GM18909 (cell line): ENCODE measurements around the gene CHCHD6.

Experiments used
- ATAC-seq: cut with Tn5 transposase; IDR thresholded peaks from one replicate; pipeline ENCODE4 v1.9.1; 2021; ENCODE audit warnings: mild to moderate bottlenecking; ENCODE audit not compliant: unreplicated experiment, poor library complexity

Gene CHCHD6

DNA sequence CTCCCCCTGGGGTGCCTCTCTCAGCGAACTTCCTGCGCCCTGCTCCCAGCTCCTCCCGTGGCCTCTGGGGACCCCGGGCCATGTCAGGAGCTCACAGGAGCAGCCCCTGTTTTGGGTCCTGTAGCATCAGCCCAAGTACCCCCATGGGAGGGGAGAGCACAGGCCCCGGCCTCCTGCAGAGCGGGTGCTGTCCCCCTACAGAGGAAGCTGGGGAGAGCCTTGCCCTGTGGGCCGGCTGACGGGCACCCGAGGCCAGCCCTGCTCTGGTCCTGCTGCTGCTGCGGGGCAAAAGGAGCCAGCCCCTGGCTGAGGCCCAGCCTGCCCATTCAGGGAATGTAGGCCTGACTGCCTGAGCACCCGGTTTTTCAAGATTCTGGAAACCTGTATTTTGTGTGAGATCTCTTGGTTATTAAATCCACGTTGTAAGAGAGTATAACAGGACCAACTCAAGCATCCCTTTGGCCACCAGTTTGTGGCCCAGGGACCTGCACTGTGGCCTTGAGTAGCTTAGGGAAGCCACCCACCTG lies 291.3 kb downstream of the CHCHD6 start:
- no peak for ATAC-seq

DNA sequence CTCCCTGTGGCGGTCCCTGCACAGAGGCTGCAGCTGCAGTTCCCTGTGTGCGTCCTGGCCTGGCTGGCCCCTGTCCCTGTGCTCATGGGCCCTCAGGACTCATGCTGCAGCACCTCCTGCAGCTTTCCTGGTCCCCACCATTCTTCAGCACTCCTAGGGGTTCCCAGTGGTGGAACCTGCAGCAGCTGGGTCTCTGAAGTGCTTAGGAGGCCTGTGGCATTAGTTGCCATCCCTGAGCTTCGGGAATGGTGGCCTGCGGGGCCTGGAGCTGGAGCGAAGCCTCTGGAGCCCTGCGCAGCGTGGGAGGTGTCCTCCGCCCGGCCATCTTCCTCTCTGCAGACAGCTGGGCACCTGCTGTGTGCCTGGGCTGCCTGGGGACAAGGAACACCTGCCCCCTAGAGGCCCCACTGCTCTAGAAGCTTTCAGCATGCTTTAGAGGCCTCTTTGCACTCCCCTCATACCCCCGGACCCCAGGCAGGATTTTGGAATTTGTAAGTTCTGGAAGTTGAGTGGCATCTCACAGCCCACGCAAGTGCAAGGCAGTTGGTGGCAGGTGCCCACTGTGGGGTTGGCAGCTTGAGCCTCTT lies 292.0 kb downstream of the CHCHD6 start:
- no peak for ATAC-seq

DNA sequence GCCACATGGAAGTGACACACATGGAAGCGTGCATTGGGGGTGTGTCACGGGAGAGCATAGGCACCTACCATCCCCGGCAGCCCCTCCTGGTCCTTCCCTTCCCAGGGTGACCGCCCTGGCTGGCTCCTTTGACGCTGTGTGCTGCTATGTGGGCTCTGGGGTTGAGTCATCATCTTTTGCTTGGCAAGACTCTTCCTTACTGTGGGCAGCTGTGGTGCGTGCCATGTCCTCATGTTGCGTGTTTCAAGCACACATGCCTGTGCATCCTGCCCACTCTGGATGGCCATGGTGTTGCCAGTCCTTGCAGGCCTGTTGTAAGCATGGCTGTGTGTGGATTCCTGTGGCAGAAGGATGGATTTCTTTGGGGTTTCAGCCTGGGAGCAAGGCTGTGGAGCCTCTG lies 292.9 kb downstream of the CHCHD6 start:
- no peak for ATAC-seq

DNA sequence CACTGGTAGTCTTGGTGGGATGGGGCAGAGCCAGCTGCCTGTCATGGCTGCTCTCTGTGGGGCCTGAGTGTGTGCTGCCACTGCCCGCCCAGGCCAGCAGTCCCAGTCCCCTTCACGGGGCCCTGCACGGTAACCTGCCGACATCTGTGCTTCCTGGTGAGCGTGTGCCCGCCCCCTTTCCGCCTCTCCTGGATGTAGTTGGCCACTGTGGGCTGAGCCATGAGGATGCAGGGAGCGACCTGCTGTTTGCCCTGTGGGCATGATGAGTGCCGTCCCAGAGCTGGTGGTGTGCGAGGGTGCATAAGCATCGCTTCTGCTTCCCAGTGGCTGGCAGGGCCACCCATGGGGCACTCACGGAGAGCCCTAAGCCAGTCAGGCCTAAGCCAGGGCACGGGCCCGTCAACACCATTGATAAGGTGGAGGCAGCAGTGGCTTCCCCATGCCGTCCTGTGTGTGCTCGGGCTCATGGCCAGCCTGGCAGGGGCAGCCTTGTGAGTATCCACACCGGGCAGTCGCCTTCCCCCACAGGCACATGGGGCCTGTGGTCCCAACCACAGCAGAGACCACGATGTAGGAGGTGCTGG lies 293.5 kb downstream of the CHCHD6 start:
- ATAC-seq, result no peak

DNA sequence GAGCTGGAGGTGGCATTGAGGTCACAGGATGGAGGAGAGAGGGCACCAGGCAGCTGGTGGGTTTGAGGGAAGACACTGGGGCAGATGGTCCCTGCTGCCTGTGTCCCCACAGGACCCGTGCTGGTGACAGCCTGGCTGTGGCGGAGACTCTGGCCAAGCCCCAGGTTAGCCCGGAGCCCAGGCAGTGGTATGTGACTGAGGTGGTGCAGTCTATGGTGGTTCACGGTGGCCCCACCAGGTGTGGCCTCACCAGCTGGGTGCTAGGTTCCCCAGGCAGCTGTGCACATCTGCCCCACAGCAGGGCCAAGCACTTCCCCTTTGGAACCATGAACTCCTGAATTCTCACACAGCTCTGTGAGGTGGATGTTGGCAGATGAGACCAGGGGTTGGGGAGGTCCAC lies 294.3 kb downstream of the CHCHD6 start:
- ATAC-seq, result no peak

DNA sequence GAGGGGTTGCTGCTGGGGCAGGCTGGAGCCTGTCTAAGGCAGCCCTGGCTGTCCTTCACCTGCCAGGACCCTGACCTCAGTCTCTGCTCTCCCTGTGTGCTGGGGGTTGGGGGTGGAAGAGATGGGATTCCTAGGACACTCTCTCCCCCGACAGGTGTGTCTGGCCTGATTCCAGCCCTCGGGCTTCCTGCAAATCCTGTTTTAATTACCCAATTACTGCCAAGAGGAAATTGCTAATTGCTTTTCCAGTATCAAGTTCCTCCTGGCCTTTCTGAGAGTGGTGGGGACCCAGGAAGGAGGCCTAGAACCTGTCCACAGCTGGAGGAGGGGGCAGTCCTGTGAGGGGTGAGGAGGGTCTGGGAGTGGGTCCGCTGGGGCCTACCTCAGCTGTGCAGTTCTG lies 294.7 kb downstream of the CHCHD6 start:
- ATAC-seq, result no peak

DNA sequence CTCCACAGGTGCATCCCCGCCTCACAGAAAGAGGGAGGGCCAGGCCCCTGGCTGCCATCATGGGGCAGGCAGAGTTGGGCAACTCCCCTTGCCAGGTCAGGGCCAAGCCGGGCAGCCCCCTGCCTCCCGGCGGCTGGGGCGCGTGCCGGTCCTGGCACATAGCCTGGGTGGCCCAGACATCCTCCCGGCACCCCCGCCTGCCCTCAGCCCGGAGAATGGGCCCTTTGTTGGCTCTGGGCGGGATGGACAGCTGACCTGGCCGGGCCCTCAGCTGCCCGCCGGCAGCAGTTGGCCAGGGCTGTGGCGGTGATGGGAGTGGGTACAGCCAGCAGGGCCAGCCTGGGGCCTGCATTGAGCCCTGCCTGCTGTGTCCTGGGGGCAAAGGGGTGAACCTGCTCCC lies 295.3 kb downstream of the CHCHD6 start:
- no peak for ATAC-seq

DNA sequence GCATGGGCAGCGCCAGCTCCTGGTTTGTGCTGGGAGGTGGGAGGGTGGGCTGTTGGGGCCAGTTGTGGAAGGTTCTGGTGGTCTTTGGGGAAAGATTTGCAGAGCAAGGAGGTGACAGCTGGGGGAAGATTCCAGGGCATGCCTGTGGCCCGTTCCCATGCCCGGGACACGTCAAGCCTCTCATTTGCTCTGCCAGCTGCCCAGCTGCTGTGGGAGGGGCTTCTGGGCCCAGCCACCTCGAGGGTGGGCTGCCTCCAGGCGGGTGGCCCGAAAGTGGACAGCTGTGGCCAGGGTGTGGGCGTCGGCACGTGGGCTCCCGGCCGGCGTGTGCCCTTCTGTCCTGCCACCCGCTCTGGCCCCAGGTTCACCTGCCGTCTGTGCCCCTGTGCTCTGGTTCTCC lies 296.1 kb downstream of the CHCHD6 start:
- no peak for ATAC-seq

DNA sequence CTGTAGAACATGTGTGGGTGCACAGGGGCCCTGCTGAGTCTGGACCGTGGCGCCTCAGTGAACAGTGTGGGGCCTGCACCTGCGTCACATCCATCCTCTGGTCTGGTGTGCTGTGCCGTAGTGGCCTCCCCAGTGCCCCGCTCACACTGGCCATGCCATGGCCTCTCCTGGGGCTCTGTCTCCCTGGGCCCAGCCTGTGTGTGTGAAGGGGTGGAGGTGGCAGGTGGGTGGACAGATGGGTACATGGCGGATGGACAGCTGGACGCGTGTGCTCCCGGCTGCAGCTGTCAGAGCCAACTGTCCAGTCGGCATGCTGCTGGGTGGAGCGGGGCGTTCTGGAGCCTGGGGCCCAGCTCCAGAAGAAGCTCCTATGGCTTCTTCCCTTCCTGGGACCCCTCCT lies 296.7 kb downstream of the CHCHD6 start:
- ATAC-seq, result no peak

DNA sequence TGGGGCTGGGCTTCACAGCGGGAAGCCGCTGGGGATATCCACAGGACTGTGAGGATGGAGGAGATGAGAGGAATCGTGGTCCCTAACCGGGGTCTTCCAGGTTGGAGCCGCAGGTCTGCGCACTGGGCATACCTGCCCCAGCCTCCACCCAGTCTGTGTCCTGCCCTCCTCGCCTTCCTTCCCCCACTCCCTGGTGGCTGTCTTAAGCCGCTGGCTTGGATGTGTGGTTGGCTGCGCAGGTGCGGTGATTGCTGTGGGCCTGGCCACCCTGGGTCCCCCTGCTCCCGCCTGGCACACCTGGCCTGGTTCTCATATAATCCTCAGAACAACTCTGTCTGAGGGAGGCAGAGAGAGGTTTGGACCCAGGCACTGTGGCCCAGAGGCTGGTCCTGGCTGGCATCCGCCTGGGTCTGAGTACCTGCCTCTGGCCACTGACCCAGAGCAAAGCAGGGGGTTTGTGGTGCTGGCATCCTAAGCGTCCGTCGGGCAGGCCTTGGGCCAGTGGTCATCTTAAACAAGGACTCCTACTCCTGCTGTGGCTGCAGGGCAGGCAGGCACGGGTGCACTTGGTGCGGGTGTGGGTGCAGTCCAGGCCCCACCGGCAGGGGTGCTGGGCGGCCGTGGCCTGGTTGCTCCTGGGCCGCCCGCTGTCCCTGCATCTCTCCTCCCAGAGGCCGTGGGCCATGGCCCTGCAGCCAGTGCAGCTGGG lies 297.6 kb downstream of the CHCHD6 start:
- ATAC-seq, result no peak

DNA sequence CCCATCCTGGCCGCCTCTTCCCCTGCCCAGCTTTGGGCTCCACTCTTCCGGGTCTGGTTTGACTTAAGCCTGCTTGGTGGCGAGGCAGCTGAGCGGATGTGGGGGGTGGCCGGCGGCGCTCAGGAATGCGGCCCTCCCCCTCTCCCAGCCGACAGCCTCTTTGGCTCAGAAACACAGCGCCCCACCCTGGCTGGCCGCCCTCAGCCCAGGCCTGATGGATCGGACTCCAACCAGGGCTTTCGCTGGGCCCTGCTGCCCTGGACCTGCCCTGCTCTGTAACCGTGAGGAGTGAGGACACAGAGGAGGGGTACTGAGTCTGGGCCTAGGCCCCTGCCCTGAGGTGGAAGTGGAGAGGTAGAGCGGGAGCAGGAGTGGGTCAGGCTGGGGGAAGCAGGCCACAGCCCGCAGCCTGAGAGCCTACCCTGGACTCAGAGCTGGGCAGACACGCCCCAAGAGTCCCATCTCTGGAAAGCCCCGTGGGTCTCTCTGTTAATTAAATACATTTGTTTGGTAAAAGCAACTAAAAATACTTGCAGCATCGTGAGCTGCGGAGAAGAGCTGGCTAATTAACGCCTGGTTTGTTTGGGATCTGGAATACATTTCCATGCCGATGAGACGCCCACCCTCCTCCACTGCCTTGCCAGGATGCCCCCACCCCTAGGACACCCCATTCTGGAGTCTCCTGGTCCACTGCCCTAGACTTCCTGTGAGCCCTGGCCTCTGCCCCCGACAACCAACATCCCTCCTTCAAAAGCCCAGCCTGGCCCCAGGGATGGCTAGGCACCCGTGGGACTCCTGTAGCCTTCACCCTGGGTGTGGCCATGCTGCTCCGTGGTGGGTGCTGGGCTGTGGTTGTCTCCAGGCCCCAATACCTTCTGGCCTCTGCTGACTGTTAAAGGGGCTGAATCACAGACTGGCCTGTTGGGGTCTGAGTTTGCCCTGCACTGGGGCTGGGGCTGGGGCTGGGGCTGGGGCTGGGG lies 298.4 kb downstream of the CHCHD6 start:
- ATAC-seq, result no peak

DNA sequence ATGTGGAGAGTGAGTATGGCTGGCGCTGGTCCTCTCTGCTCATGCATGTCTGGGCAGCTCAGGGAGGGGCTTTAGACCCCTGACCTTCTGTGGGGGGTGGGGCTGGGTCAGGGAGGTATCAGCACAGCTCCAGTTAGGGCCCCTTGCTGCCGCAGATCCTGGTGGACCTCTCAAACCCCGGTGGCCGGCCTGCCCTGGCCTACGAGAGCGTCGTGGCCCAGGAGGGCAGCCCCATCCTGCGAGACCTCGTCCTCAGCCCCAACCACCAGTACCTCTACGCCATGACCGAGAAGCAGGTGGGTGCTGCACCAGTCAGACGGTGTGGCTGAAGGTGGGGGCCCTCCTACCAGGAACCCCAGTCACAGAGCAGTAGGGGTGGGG lies 299.1 kb downstream of the CHCHD6 start:
- ATAC-seq, result no peak

DNA sequence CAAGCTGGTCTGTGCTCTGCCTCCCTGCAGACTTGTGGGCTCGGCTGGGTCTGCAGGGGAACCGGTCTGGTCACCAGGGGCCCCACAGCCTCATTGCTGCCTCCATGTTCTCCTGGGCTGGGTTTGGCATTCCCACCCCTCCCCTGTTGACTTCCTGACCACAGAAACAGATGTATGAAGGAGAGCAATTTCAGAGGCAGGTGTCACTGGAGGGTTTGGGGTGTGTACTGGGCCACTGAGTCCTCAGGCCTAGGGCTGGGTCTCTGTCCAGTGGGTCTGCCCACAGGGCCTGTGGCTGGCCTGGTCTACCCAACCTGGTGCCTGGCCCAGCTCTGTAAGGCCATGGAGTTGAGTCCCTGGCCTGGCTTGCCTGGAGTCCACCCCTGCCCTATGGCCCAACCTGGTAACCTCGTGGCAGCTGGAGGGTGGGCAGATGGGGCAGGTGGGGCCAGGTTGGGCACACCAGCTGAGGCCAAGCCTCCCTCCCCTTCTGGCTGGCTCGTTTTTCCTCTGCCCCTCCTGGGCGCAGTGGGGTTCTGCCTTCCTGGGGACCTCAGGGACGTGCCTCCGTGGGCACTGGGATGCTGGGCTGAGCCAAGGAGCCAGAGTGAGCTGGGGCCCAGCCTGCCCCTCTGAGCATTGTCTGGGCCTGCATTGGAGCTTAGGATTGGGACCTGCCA lies 299.7 kb downstream of the CHCHD6 start:
- no peak for ATAC-seq

DNA sequence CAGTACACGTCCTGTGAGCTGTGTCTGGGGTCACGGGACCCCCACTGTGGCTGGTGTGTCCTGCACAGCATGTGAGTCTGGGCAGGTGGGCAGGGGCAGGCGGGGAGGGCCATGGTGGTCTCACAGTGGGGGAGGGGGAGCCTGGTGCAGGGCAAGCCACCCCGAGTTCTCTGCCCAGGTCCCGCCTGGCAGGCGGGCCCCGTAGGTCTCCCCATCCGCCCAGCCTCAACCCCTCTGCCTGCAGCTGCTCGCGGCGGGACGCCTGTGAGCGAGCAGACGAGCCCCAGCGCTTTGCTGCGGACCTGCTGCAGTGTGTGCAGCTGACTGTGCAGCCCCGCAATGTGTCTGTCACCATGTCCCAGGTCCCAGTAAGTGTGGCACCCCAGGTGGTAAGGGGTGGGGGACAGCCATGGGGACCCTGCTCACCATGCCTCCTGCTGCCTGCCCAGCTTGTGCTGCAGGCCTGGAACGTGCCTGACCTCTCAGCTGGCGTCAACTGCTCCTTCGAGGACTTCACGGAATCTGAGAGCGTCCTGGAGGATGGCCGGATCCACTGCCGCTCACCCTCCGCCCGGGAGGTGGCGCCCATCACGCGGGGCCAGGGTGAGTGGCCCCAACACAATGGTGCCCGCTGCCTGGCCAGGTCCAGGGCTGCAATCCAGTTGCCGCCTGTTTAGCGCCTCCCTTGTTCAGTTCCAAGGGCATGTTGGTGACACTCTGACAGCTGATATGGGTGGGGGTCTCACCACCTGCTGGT lies 300.8 kb downstream of the CHCHD6 start:
- ATAC-seq, result no peak

DNA sequence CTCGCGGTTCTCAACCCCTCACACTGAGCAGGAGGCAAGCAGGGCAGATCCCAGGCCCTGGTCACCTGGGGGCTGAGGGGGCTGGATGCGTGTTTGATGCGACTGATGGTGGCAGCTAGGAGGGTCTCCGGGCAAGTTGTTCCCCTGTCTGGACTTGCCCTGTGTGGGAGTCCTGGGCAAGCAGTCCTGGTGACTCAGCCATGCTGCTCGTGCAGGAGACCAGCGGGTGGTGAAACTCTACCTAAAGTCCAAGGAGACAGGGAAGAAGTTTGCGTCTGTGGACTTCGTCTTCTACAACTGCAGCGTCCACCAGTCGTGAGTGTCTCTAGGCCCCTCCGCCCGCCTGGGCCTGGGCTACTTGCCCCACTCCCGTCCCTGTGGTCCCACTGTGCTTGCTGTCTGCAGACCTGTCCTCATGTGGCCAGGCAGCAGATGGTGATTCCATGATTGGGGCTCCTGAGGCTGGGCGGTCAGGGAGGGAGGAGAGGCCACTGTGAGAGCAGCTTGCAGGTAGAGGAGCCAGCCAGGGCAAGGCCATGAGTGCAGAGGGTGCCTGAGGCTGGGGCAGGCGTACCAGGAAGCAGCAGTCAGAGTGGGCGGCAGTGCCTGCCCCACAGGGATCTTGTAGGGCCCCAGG lies 301.9 kb downstream of the CHCHD6 start:
- ATAC-seq, result no peak

DNA sequence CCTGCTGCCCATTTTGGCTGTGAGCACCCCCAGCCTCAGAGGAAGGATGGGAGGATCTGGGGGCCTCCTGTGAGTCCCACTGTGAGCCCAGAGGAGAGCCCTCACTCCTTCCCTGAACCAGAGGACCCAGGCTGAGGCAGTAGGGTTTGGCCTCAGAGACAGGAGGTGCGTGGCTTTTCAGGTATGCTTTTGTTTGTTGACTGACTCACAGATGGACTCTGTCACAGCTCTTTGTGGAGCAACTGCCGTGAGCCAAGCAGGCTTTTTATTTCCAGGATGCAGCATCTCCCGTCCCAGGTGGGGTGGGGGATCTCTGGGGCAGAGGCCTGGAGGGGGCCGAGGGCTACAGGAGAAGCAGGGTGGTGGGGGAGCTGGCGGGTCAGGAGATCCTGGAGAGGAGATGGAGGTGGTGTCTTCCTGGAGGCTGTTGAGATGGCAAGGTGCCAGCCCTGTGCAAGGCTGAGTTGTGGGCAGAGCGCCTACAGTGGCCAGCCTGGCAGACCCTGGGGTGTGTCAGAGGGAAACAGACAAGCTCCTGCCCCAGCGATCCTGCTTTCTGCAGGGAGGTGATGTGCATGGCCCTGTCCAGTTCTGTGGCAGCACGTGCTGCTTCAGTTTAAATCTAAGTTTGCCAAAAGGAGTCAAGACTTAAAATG lies 302.9 kb downstream of the CHCHD6 start:
- ATAC-seq, result no peak

DNA sequence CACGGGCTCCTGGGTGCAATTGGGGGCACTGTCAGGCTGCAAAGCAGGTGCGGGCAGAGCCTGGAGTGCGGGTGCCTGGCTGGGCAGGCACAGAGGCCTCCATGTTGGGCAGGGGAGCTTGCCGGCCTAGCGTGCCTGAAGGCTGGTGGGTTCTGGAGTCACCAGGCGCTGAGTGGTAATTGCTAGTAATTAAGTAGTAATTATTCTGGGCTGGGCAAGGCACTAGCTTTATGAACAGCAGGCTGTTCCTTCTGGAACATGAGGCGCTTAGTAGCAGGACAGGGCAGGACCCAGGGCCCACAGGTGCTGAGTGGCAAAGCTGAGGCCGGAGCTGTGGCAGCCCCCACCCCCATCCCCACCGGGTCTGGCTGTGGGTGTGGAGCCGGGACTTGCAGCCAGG lies 304.2 kb downstream of the CHCHD6 start:
- ATAC-seq, result no peak

DNA sequence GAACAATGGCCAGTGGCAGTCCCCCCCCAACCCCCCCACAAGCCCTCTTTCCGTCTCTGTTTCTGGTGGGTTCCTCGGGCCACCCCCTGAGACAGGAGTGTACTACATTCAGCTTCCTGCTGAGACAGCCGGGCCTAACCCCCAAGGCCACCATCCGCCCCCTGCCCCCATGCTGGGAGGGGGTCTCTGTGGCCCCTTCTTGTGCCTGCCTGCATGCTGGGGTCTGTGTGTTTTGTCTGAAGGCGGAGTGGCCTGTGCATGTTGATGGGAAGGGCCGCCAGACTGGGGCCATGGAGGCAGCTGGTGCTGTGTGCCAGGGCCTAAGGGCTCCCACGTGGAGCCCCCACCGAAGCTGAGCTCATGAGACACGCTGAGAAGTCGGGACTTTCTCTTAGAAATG lies 305.5 kb downstream of the CHCHD6 start:
- ATAC-seq, result no peak
